ENCODE data around the gene RPTOR.

RPTOR gene

DNA sequence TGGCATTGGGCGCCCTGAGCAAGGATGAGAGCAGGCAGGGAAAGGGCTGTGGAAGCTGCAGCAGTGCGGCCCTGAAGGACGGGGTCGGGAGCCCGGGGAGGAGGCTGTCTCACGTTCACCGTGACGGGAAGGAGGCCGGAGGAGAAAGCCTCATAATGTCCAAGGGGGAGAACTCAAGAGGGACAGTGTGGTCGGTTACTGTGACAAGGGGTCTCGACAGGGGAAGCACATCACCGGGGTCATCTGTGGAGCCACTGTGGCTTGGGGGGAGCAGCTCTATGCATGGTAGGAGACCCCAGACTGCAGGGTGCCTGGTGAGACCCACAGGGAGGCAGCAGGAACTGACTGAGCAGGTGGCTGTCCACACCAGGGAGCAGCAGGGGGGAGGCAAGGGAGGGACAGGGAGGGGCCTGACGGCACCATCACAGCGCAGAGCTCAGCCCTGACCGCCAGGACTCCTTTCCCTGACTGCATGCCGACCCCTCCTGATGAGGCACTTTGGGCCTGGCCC lies 292.4 kb downstream of the RPTOR start:
- POLR2A ChIA-PET (ENCODE audit: low non-redundant PET), result no interaction called here

DNA sequence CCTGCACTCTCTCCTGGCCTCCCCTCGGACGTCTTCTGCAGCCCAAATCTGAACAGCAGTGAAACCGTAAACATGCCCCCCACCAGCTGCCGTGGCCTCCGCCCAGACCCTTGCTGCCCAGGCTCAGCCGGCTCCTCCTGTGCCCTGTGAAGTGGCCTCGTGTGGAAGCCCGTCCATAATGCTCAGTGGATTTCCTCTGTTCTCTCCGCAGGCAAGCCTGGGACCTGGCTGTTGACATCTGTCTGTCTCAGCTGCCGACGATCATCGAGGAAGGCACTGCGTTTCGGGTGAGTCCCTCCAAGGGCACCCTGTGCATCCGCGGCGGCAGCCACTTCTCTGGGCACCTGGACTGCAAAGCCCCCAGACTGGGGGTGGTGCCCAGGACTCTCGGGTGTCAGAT lies 293.1 kb downstream of the RPTOR start:
- TF ChIP-seq, protein P1, sequence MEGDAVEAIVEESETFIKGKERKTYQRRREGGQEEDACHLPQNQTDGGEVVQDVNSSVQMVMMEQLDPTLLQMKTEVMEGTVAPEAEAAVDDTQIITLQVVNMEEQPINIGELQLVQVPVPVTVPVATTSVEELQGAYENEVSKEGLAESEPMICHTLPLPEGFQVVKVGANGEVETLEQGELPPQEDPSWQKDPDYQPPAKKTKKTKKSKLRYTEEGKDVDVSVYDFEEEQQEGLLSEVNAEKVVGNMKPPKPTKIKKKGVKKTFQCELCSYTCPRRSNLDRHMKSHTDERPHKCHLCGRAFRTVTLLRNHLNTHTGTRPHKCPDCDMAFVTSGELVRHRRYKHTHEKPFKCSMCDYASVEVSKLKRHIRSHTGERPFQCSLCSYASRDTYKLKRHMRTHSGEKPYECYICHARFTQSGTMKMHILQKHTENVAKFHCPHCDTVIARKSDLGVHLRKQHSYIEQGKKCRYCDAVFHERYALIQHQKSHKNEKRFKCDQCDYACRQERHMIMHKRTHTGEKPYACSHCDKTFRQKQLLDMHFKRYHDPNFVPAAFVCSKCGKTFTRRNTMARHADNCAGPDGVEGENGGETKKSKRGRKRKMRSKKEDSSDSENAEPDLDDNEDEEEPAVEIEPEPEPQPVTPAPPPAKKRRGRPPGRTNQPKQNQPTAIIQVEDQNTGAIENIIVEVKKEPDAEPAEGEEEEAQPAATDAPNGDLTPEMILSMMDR (conservative IDR thresholded peaks at IDR 0.05; ENCODE audit: low read depth), result no peak
- ChIA-PET POLR2A (ENCODE audit: low non-redundant PET) (no interaction called here), CTCF (interaction anchor here (0.6 kb wide), 1 partner anchor 512 kb away, joined by 4 read pairs; no protein-coding TSS in a partner anchor)
- peak overlapping the region; percentile 47 for H3K27ac ChIP-seq
- DNase-seq (ENCODE audit: low spot score), result no peak

More for the DNA sequence above, 292.4 kb downstream of the RPTOR start:
- peak overlapping the region; percentile 47 for H3K27ac ChIP-seq
- CTCF ChIA-PET, result interaction anchor here (0.6 kb wide), 1 partner anchor 511 kb away, joined by 4 read pairs; no protein-coding TSS in a partner anchor
- DNase-seq (ENCODE audit: low spot score), result no peak
- TF ChIP-seq, protein P1 (conservative IDR thresholded peaks at IDR 0.05; ENCODE audit: low read depth), result no peak

DNA sequence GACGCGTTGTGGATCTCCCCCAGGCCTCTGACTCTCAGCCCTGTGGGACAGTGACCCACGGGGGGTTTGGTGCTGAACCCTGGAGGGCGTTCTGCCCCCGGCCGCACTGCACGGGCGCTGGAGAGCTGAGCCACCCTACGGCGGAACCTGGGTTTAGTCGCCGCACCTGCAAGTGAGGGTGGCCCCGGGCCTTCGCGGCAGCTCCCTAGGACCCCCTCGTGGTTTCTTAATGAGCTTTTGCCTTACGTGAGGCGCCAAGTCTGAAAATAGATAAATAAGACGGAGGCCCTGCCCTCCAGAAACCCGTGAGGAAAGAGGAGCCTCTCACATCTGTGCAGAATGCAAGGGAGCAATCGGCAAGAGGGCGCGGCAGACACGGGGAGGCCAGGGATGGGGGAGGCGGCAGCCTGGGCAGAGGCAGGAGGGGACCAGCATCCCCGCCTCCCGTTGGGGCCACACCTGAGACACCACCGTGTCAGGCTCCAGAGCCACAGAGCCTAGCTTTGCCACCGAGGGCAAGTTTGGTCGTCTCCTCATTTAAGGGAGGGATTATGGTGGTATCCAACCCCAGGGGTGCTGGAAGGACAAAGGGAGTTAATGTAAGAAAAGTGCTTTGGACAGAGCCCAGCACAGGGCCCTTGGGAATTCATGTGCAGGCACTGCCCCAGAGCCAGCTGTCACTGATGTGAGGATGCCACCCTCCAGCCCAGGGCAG lies 293.8 kb downstream of the RPTOR start:
- POLR2A ChIA-PET (ENCODE audit: low non-redundant PET), result no interaction called here
- no peak for DNase-seq (ENCODE audit: low spot score)
- TF ChIP-seq, protein P1 (conservative IDR thresholded peaks at IDR 0.05; ENCODE audit: low read depth), result no peak
- CTCF ChIA-PET, result interaction anchor here (0.5 to 0.7 kb wide), 2 partner anchors 23 to 234 kb away, joined by 3 to 8 read pairs; no protein-coding TSS in a partner anchor
- H3K27ac ChIP-seq, result peak overlapping the region; percentile 47

DNA sequence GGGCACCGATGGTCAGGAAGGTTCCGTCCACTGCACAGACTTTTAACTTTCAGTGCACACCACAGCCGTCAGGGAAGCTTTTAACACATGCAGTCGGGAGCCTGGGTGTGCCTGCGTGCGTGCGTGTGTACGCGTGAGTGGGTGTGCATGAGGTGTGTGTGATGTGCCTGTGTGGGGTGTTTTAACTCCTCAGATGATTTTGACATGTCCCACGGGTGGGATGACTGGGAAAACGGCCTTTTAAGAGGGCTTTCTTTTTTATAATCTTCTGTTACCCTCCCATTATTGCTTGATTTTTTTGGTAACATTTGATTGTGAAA lies 294.3 kb downstream of the RPTOR start:
- ChIA-PET POLR2A (ENCODE audit: low non-redundant PET) (no interaction called here), CTCF (no interaction called here)
- TF ChIP-seq, protein P1 (conservative IDR thresholded peaks at IDR 0.05; ENCODE audit: low read depth), result no peak
- peak overlapping the region; percentile 47 for H3K27ac ChIP-seq
- no peak for DNase-seq (ENCODE audit: low spot score)

DNA sequence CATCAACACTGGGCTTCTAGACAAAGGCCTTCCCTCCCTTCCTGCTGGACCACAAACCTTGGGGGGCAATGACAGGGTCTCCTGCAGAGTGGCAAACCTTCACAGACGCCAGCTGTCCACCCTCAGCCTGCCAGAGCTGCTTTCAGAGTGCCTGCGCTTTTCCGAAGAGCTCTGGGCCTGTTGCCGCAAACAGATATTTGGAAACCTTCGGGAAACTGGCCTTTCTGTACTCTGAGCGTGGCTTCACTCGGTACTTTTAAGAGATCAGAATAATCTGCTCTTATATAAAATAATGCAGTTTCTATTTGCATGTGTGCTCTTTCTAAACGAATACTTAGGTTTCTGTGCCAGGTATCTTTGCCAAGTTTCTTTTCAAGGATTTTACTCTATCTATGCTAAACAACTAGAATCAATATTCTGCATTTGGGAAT lies 294.9 kb downstream of the RPTOR start:
- H3K27ac ChIP-seq, result peak overlapping the region; percentile 47
- POLR2A ChIA-PET (ENCODE audit: low non-redundant PET), result no interaction called here
- TF ChIP-seq, protein P1 (conservative IDR thresholded peaks at IDR 0.05; ENCODE audit: low read depth), result no peak
- CTCF ChIA-PET, result interaction anchor here (0.6 kb wide), 1 partner anchor 786 kb away, joined by 3 read pairs; no protein-coding TSS in a partner anchor
- no peak for DNase-seq (ENCODE audit: low spot score)

DNA sequence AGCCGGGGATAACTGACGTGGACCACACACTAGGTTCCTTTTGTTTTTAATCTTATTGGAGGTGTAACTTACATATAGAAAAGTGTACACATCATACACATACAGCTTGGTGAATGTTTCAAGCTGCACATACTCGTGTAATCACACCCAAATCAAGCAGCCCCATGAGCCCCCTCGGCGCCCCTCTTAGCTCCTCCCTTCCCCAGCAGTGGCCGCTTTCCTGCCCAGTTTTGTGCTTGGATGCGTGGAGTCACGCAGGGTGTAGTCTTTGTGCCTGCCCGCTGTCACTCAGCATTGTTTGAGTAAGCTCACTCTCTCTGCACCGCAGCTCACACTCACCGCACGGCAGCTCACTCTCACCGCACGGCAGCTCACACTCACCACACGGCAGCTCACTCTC lies 295.3 kb downstream of the RPTOR start:
- POLR2A ChIA-PET (ENCODE audit: low non-redundant PET), result no interaction called here
- peak overlapping the region; percentile 47 for H3K27ac ChIP-seq
- CTCF ChIA-PET, result interaction anchor here (0.6 kb wide), 1 partner anchor 786 kb away, joined by 3 read pairs; no protein-coding TSS in a partner anchor
- TF ChIP-seq, protein P1 (conservative IDR thresholded peaks at IDR 0.05; ENCODE audit: low read depth), result no peak
- DNase-seq (ENCODE audit: low spot score), result no peak

All from RWPE1 (cell line).